ENCODE results near the gene TMEM120A.

DNA sequence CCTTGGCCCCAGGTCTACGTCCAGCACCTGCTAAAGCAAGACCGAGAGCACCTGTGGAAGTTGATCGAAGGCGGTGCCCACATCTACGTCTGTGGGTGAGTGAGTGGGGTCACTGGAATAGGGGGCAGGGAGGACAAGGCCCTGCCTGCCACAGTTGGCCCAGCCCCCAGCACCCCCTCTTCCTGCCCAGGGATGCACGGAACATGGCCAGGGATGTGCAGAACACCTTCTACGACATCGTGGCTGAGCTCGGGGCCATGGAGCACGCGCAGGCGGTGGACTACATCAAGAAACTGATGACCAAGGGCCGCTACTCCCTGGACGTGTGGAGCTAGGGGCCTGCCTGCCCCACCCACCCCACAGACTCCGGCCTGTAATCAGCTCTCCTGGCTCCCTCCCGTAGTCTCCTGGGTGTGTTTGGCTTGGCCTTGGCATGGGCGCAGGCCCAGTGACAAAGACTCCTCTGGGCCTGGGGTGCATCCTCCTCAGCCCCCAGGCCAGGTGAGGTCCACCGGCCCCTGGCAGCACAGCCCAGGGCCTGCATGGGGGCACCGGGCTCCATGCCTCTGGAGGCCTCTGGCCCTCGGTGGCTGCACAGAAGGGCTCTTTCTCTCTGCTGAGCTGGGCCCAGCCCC lies 8.1 kb downstream of the TMEM120A start:
- TF ChIP-seq, protein P1, sequence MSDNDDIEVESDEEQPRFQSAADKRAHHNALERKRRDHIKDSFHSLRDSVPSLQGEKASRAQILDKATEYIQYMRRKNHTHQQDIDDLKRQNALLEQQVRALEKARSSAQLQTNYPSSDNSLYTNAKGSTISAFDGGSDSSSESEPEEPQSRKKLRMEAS (IDR thresholded peaks at IDR 0.05; ENCODE audit: low read depth, low read length), result no peak
- TF ChIP-seq POLR2A (IDR thresholded peaks at IDR 0.05; ENCODE audit: extremely low read depth, insufficient read length), result no peak
